DMS53 treated with DMSO at 0.1 percent for 48 hours (cell line): ENCODE data around the gene PACS1.
A peak's percentile ranks its signal among the peaks of the same experiment; 100 is the strongest.
"Not testable (repeated sequence)": the region's sequence is repeated elsewhere in the genome, so short reads cannot be mapped to it uniquely, and the experiment has no call there.

ENCODE experiments used
- DNase-seq: peaks from one replicate; lab custom pipeline; 2025; ENCODE audit not compliant: unreplicated experiment; lab: John Stamatoyannopoulos, UW

Gene PACS1

DNA sequence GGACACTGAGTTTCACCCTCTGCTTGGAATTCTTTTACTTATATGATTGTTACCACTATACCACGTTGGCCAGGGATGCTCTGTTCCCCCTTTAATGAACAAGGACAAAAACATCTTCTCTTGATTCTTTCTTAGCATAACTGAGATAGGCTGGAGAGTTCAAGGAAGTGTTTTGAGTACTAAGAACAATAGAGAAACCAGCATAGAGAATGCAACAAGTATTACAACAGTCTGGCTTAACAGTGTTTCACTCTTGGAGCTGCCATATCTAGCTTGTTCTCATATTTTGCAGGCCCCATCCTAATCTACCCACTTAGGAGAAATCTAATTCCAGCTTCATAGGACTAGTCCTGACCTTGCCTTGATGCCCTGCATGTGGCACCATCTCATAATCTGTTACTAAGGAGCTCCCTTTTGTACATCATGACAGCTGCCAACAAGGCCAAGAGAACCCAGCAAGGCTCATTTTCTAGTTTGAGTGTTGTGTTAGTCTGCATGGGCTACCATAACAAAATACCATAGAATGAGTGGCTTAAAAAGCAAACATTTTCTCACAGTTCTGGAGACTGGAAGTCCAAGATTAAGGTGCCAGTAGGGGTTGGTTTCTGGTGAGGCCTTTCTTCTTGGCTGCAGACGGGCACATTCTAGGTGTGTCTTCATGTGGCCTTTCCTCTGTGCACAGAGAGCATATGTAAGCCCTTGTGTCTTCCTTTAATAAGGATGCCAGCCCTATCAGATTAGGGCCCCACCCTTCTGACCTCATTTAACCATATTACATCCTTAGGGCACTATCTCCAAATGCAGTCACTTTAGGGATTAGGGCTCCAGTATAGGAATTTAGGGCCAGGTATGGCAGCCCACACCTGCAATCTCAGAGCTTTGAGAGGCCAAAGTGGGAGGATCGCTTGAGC lies 37.8 kb downstream of the PACS1 start:
- no peak for DNase-seq

DNA sequence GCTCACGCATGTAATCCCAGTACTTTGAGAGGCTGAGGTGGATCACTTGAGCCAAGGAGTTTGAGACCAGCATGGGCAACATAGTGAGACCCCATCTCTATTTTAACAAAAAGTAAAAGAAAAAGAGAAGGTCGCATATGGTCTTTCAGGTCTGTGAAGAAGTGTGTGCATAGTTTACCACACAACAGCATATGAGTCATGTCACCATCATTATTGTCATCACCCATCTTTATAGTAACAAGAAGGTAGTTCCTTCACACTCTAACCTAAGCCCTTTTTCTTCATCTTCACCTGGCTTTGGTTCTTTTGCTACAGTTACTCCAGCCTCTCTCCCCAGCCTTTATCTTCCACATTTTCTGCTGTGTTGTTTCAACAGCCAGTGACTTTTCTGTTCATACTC lies 39.2 kb downstream of the PACS1 start:
- DNase-seq = no peak

DNA sequence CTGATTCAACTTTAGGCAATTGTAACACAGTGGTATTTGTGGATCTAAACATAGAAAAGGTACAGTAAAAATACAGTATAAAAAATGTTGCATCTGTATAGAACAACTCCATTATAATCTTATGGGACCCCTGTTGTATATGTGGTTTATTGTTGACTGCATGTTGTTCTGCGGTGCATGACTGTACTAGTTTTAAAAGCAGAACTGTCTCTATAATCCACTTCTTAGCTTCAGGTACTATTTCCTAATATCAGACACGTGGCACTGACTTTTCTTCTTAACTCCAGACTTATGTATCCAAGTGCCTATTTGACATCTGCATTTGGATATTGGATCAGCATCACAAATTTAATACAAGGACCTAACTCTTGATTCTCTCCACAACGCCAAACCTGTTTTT lies 41.1 kb downstream of the PACS1 start:
- DNase-seq = no peak

DNA sequence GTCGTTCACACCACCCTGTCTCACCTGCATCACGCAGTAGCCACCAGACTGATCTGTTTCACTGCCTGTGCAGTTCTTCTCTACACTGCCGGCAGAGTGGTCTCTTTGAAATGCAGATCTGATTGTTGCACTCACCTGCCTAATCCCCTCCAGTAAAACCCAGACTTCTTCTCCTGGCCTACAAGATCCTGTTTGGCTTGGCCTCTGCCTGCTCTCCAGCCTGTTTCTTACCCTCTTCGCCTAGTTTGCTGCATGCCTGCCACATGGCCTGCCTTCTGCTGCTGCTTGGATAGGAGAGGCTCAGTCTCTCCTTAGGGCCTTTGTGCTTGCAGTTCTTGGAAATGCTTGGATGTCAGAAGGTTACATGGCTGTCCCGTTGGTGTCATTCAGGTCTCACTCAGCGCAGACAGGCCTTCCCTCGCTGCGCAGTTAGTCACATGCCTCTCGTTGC lies 42.0 kb downstream of the PACS1 start:
- no peak for DNase-seq

DNA sequence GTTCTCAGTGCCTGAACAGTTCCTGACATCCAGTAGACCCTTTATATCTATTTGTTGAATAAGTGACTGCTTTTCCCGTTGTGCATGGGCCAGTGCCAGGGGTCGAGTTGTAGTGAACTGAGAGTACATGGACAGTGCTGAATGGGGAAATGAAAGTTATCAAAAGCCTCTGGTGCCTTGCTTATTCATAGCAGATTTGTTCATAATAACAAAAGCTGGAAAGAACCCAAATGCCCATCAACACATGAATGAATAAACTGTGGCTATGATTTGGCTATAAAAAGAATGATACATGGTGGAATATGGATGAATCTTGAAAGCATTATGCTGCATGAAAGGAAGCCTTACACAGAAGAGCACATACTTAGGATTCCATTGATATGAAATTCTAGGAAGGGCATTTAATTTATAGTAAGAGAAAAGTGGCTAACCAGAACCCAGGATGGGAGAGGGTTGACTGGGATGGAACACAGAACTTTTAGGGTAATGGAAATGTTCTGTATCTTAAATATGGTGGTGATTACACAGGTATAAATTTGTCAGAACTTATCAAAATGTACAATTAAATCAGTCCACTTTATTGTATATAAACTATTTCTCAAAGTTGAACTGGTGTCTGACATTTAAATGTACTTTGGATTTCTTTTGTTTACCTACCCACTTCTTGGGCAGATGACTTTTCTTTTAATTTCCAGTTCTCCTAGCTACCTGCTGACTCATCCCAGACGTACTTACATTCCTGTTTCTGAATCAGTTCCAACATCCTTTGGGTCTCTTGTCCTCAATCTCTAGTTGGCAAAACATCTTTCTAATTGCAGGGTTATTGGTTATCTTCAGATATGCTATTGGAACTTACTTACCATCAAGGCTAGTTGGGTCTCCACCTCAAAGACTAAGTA lies 42.8 kb downstream of the PACS1 start:
- peak; percentile 63 for DNase-seq

DNA sequence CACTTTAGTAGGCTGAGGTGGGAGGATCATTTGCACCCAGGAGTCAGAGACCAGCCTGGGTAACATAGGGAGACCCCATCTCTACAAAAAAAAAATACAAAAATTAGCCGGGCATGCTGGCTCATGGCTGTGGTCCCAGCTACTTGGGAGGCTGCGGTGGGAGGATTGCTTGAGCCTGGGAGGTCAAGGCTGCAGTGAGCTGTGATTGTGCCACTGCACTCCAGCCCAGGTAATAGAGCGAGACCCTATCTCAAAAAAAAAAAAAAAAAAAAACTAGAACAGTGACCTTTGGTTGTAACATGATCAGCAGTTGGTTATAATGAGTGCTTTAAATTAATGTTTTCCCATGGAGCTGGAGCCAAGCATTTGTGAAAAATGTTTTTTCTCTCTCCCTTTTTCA lies 44.9 kb downstream of the PACS1 start:
- not testable (repeated sequence) for DNase-seq

DNA sequence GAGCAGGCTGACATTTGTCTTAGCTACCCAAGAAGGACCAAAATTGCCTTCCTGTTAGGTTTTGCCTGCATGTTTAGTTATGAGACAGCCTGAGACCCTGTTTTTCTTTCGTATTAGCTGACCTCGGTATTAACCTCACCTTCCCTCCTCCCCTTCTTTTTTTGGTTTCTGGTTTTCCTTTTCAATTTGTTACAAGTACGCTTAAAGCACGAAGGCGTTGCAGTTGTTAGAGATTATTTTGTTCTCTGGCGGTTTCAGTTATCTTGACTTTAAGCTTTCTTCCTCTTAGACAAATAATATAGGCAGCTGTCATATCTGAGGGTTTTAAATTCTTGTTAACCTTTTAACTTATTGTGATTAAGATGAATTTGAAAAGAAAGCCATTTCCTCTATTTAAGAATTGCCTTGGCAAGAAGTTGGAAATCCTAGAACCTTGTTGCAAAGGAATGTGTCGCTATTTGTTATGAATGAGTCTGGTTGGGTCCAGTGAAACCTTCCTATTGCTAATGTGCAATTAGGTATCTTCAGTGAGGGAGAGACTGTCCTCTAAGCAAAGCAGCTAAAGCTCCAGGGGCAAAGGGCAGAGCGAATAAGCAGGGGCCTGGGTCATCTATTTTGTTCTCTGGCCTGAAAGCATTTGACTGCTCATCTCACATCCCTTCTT lies 45.7 kb downstream of the PACS1 start:
- no peak for DNase-seq

DNA sequence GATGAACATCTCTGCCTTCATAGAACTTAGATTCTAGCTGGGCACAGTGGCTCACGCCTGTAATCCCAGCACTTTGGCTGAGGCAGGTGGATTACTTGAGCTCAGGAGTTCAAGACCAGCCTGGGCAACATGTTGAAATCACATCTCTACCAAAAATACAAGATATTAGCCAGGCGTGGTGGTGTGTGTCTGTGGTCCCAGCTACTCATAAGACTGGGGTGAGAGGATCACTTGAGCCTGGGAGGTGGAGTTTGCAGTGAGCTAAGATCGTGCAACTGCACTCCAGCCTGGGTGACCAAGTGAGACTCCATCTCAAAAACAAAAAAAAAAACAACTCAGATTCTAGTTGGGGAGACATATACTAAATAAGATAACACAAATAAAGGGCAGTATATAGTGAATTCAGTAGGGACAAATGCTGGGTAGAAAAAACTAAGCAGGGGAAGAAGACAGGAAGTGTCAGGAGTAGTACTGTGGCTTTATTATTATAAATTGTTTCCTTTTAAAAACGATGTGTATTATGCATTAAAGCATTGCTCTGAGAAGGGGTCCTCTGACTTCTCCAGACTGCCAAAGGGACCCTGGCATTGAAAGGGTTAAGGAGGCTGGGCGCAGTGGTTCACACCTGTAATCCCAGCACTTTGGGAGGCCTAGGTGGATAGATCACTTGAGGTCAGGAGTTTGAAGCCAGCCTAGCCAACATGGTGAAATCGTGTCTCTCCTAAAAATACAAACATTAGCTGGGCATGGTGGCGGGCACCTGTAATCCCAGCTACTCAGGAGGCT lies 46.7 kb downstream of the PACS1 start:
- DNase-seq = no peak

DNA sequence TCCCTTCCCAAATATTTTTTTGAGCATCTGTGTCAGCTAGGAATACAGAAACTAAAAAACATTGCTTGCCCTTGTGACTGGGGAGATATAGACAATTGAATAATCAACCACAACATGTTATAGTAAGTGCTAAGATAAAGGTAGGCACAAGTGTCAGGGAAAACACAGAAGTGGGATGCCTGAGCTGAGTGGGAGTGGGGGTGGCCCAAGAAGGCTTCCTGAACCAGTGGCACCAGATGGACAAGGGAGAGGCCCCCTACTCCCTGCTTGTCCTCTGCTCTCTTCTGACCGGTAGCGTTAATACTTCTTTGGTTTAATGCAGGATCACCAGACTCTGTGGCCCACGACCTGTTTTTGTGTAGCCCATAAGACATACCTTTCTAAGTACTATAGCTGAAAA lies 48.8 kb downstream of the PACS1 start:
- no peak for DNase-seq

DNA sequence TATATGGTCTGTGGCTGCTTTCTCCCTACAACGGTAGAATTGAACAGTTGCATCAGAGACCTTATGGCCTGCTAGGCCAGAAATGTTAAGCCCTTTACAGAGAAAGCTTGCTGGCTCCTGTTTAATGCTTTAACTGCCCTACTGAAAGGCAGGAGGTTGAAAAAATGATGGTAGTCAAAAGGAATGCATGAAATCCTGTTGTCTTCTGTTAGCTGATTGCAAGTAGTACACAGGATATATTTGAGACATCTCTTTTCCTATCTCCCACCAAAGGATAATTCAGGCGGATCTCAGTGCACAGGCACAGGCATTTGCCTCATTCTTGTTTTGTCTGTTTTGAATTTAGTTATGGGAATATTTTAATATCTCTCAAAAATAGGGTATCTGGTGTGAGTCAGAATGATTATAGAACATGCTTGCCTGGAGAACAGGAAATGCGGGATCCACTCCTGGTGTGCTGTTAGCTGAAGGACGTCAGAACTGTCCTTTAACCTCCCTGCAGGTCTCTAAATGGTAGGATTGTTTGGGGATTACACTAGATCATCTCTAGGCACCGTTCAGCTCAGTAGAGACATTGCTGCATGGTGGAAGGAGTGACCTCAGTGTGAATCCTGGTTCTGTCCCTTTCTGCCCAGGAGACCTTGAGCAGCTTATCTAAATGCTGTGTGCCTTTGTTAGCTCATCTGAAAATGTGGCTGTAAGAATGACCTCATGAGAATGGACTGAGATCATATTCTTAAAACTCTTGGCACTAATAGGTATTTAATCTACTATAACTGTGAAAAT lies 49.5 kb downstream of the PACS1 start:
- peak; percentile 60 for DNase-seq

DNA sequence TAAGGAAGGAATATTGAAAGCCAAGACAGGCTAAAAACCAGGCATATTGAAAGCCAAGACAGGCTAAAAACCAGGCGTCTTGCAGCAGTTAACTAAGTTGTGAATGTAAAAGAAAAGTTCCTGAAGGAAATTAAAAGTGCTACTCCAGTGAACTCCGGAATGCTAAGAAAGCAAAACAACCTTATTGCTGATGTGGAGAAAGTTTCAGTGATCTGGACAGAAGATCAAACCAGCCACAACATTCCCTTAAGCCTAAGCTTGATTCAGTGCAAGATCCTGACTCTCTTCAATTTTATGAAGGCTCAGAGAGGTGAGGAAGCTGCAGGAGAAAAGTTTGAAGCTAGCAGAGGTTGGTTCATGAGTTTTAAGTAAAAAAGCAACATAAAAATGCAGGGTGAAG lies 51.4 kb downstream of the PACS1 start:
- no peak for DNase-seq

DNA sequence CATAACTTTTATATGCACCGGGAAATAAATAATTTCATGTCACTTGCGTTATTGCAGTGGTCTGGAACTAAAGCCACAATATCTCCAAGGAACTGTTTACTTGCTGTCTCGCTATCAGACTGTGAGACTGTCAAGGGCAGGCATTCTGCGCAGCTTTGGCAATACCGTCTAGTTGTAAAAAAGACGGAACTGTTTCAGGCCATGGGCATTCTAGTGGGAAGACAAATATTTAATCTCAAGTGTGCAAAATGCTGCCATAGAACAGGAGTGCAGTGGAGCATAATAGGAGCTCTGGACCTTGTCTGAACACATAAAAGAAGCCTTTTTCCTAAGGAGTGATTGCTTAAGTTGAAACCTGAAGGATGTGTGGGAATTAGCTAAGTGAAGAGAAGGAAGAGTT lies 53.8 kb downstream of the PACS1 start:
- DNase-seq = peak; percentile 95

DNA sequence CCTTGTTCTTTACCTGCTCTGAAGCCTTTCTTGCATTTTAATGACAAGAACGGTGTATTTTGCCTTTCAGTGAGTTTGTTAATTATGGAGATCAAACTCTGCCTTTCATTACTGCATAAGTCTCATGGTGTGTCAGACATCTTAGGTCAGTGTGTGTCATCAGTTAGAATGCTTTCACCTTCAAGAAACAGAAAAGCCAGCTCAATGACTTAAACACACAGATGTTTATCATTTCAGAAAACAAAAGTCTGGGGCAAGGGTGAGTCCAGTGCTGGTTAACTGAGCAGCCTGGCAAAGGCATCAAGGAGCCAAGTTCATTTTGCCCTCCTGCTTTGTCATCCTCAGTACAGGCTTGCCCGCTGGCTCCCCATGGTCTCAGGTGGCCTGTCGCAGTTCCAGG lies 54.5 kb downstream of the PACS1 start:
- no peak for DNase-seq

DNA sequence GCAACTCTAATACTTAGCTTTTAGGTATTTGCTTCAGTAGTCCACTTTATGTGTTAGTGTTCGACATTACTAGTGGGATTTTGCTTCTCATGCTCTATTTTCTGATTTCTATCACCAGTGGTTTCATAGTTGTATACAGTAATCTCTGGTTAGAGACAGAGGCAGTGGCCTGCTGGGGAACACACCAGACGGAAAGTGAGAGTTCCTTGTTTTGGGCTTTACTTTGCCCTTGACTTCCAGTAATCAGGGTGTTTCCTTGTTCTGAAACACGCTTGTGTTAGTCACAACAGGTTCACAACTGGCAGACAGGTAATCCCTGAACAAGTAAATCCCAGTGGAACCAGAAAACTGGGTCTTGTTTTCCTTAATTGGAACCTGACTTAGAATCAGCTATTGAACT lies 56.0 kb downstream of the PACS1 start:
- DNase-seq = no peak

DNA sequence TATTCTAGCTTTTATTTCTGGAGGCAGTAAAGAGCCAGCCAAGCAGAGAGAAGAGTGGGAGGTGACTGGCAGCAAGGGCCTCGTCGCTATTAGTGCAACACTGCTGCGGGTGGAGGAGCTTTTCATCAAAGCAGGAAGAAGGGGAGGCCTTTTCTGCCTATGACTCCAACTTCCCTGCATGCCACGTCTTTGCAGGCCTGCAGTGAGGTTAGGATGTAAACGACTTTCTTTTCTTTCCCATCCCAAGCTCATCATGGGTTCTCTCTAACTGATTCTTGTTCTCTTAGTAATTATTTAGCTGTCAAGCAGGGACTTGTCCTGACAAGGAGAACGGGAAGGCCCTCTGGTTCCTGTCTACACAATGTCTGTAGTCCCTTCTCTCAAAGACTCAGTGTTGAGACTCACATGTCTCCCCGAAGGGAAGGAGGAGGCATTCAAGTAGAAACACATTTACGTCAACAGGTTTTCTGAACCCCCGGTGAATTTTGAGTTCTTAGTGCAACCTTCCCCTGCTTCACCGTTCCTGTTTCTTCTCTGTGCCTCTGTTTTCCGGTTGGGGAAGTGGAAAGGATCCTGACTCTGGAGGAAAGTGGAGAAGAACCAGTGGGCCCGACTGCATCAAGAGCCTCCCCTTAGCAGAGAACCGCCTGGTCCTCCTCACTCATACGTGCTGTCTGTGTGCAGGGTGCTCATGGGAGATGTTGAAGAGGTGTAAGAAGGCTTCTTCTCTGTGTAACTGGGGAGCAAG lies 56.9 kb downstream of the PACS1 start:
- peak; percentile 30 for DNase-seq

DNA sequence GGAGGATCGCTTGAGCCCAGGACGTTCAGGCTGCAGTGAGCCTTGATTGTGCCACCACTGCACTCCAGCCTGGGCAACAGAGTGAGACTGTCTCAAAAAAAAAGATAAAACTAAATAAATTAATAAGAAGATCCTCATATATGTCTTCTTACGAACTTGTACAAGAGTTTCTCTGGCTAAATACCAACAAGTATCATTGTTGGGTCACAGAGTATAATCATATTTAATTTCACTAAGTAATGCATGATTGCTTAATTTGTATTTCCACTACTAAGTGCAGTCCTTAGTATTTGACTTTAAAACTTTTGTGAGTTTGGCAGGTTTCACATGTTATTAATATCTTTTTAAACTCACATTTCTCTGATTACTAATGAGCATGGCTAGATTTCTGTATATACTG lies 60.9 kb downstream of the PACS1 start:
- DNase-seq = no peak

DNA sequence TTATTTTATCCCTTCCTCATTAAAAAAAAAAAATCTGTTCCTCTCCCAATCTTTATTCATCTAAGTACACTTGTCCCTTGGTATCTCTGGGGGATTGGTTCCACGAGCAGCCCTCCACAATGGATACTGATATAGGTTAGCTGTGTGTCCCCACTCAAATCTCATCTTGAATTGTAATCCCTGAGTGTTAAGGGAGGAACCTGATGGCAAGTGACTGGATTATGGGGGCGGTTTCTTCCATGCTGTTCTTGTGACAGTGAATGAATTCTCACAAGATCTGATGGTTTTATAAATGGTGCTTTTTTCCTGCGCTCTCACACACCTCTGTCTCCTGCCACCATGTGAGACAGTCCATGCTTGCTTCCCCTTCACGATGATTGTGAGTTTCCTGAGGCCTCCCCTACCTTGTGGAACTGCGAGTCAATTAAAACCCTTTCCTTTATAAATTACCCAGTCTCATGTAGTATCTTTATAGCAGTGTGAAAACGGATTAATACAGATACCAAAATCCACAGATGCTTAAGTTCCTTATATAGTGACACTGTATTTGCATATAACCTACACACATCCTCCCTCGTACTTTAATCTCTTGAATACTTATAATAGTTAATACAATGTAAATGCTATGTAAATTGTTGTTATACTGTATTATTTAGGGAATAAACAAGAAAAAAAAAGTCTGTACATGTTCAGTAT lies 62.0 kb downstream of the PACS1 start:
- DNase-seq = no peak

DNA sequence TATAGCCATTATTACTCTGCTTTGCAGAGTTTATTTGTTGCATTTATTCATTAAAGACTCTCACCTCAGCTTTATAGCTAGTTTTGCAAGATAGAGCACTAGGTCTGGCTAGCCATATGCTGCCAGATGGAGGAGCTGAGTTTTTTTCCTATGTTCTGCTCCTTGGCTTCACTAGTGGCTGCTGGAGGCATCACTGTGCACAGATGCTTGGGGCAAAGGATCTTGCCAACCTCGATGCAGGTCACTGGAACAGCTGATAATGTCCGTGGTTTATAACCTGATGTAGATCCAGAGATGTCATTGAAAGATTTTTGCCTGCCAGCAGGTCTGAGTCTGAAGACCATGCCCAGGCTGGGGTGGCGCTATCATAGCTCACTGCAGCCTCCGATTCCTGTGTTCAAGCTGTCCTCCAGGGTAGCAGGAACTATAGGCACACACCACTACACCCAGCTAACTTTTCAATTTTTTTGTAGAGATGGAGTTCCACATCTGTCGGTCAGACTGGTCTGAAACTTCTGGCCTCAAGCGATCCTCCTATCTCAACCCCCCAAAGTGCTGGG lies 63.2 kb downstream of the PACS1 start:
- DNase-seq = no peak
